Fibroblast of lung (primary cell): ENCODE data around the gene EIF1.

ENCODE experiments used
- EZH2 ChIP-seq: IDR thresholded peaks from 2 replicates; pipeline ENCODE4 v1.5.1; 2012; ENCODE audit warnings: low read length, control low read depth, mild to moderate bottlenecking; ENCODE audit errors: missing control alignments
- TF ChIP-seq, protein P1 (sequence below), 2 donors: IDR thresholded peaks in 1 of 2; conservative IDR thresholded peaks in 1 of 2; 1 replicate in 1 of 2; 2 replicates in 1 of 2; pipeline ENCODE4 v1.5.1; 2011 to 2012; ENCODE audit warnings: low read length in 2 of 2, control low read depth in 1 of 2, inconsistent platforms in 1 of 2, low read depth in 1 of 2, mild to moderate bottlenecking in 1 of 2

DNA sequence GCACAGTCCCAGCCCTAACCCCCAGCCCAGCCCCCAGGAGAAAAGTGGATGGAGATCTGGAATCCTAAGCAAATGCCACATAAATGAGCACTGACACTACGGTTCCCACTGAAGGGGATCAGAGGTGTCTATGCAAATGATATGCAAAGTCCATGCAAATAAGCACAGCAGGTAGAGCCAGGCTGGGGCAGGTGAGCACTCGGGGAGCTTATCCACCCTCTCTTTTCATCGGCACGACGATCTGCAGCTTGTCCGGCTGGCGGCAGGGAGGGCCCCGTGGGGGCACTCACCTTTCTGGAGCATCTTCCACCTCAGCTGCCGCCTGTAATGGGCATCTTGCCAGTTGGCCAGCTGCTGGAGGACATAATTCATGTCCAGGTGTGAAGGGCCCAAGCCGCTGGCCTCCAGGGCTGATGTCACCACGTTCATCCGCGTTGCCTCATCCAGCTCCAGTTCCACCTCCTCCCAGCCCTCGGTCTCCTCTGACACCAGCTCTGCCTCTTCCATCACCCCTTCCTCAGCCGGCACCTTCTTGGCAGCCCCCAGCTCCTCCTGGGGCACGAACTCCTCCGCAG, 35.9 kb downstream of the EIF1 start:
- TF ChIP-seq, protein P1, sequence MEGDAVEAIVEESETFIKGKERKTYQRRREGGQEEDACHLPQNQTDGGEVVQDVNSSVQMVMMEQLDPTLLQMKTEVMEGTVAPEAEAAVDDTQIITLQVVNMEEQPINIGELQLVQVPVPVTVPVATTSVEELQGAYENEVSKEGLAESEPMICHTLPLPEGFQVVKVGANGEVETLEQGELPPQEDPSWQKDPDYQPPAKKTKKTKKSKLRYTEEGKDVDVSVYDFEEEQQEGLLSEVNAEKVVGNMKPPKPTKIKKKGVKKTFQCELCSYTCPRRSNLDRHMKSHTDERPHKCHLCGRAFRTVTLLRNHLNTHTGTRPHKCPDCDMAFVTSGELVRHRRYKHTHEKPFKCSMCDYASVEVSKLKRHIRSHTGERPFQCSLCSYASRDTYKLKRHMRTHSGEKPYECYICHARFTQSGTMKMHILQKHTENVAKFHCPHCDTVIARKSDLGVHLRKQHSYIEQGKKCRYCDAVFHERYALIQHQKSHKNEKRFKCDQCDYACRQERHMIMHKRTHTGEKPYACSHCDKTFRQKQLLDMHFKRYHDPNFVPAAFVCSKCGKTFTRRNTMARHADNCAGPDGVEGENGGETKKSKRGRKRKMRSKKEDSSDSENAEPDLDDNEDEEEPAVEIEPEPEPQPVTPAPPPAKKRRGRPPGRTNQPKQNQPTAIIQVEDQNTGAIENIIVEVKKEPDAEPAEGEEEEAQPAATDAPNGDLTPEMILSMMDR (conservative IDR thresholded peaks at IDR 0.05 in 1 of 2, IDR thresholded peaks at IDR 0.05 in 1 of 2; ENCODE audit: low read depth in 1 of 2, low read length in 2 of 2) = no peak
- TF ChIP-seq EZH2 = no peak
